ENCODE data around the gene GMEB2.
"Not testable (repeated sequence)": the region's sequence is repeated elsewhere in the genome, so short reads cannot be mapped to it uniquely, and the experiment has no call there.

The GMEB2 gene

DNA sequence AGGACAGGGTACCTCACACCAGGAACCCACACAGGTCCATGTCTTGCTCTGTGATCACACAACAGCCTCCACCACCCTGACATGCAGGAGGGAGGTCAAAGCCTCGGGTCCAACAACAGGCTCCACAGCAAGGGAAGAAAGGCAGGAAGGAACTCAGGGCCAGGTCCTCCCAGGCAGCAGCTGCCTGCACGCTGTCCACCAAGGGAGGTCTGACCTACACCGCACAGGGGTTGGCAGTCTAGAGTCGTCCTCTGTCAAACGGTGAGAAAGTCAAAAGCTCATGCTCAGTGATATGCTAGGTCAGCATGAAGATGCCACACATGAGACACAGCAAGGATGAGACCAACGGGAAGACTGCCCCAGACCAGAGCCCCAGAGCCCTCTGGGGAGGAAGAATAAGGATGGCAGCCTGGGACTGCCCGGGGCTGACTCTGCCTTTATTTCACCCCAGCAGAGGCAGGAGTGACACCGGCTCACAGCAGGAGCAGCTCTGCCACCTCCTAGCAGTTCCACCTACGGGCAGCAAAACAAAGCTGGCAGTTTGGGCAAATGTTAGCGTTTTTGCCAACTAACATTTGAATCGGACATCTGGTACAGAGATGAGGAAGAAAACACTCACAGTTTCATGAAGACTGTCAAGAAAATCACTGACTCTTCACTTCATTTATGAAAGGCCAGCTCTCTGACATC, 8.5 kb downstream of the GMEB2 start:
- Histone ChIP-seq H3K27ac (ENCODE audit: low read length) (no peak overlapping the region), H3K27me3 (ENCODE audit: insufficient read depth, low read length) (no peaks in the 10 kb centered on the region), H3K36me3 (ENCODE audit: insufficient read depth, low read depth, low read length) (peaks cover 34% of the 10 kb centered on the region), H3K4me1 (ENCODE audit: insufficient read depth, low read length) (no peaks in the 10 kb centered on the region), H3K9ac (ENCODE audit: low read depth, low read length) (no peak overlapping the region), H3K9me3 (ENCODE audit: insufficient read depth, low read depth, low read length) (peaks cover 10% of the 10 kb centered on the region; the same call in 1 of the 2 replicates), H3K4me3 (ENCODE audit: low read length) (no peak overlapping the region)

- no peak overlapping the region for H3K4me3 ChIP-seq (ENCODE audit: low read length)
These were observed 9.0 kb downstream of the GMEB2 start for GRCh38 chr20:63617876-63618265.

DNA sequence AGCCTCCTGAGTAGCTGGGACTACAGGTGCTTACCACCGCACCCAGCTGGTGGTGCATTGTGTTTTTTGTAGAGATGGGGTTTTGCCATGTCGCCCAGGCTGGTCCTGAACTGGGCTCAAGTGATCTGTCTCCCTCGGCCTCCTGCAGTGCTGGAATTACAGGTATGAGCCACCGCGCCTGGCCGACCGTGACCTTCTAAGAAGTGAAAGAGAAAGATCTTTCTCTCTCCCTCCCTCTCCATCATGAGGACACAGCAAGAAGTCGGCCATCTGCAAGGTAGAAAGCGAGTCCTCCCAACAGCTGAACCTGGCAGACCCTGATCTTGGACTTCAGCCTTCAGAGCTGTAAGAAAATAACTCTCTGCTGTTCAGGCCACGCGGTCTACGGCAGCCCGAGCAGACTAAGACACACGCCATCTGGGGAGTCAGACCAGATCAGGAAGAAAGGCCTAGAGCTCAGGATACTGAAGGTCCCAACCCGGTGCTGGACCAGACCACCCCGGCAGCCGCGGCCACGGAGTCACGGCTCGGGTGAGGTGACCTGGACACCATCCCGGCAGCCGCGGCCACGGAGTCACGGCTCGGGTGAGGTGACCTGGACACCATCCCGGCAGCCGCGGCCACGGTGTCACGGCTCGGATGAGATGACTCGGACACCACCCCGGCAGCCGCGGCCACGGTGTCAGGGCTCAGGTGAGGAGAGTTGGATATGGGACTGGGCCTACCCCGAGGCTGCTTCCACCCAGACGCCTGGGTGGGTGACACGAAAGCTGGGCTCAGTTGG, 9.6 kb downstream of the GMEB2 start:
- Histone ChIP-seq H3K36me3 (ENCODE audit: insufficient read depth, low read depth, low read length) (peaks cover 34% of the 10 kb centered on the region), H3K4me3 (ENCODE audit: low read length) (no peak overlapping the region), H3K9ac (ENCODE audit: low read depth, low read length) (no peak overlapping the region), H3K27ac (ENCODE audit: low read length) (no peak overlapping the region), H3K4me1 (ENCODE audit: insufficient read depth, low read length) (no peaks in the 10 kb centered on the region), H3K9me3 (ENCODE audit: insufficient read depth, low read depth, low read length) (peaks cover 10% of the 10 kb centered on the region; the same call in 1 of the 2 replicates), H3K27me3 (ENCODE audit: insufficient read depth, low read length) (no peaks in the 10 kb centered on the region)

More at GRCh38 chr20:63617876-63618265, 9.0 kb downstream of the GMEB2 start:
- Histone ChIP-seq H3K4me1 (ENCODE audit: insufficient read depth, low read length) (no peaks in the 10 kb centered on the region), H3K9me3 (ENCODE audit: insufficient read depth, low read depth, low read length) (peaks cover 10% of the 10 kb centered on the region; the same call in 1 of the 2 replicates), H3K36me3 (ENCODE audit: insufficient read depth, low read depth, low read length) (peaks cover 34% of the 10 kb centered on the region), H3K27me3 (ENCODE audit: insufficient read depth, low read length) (no peaks in the 10 kb centered on the region), H3K27ac (ENCODE audit: low read length) (no peak overlapping the region), H3K9ac (ENCODE audit: low read depth, low read length) (no peak overlapping the region)

GRCh38 chr20:63613863-63614594, 12.9 kb downstream of the GMEB2 start:
- not testable (repeated sequence) for H3K4me3 ChIP-seq (ENCODE audit: low read length); H3K27ac ChIP-seq (ENCODE audit: low read length); H3K9me3 ChIP-seq (ENCODE audit: insufficient read depth, low read depth, low read length); H3K27me3 ChIP-seq (ENCODE audit: insufficient read depth, low read length); H3K4me1 ChIP-seq (ENCODE audit: insufficient read depth, low read length); H3K9ac ChIP-seq (ENCODE audit: low read depth, low read length)
- peaks cover 34% of the 10 kb centered on the region for H3K36me3 ChIP-seq (ENCODE audit: insufficient read depth, low read depth, low read length)

DNA sequence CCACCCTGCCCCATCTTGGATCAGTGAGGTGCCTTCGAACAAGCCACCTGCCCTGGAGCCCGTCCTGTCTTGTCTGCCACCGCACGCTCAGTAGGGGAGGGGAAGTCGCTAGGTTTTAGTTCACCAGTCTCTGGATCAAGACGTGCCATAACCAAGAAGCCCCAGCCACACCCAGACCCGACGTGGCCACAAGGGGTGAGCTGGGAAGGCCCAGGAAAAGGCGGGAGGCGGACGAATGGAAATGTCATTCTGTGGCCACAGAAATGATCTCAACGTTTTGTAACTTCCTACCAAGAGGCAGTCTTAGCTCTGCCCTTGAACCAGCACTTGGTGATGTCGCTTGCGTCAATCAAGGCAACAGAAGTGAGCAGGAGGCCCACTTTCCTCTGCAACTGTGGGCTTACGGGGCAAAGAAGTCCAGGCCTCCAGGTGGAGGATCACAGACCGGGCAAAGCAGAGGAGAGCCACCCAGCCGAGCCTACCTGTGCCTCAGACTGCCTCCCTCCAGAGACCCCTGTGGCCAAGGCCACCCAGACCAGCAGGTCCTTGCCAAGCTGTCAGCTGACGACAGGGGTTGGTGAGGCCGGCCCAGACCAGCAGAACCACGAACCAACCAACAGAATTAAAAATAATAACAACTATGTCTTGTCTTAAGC, 14.5 kb downstream of the GMEB2 start:
- Histone ChIP-seq H3K27ac (ENCODE audit: low read length) (no peak overlapping the region), H3K9ac (ENCODE audit: low read depth, low read length) (no peak overlapping the region), H3K27me3 (ENCODE audit: insufficient read depth, low read length) (no peaks in the 10 kb centered on the region), H3K4me3 (ENCODE audit: low read length) (no peak overlapping the region), H3K9me3 (ENCODE audit: insufficient read depth, low read depth, low read length) (peaks cover 10% of the 10 kb centered on the region; the same call in 1 of the 2 replicates), H3K36me3 (ENCODE audit: insufficient read depth, low read depth, low read length) (peaks cover 21% of the 10 kb centered on the region), H3K4me1 (ENCODE audit: insufficient read depth, low read length) (no peaks in the 10 kb centered on the region)

GRCh38 chr20:63611646-63612045, 15.3 kb downstream of the GMEB2 start:
- H3K4me1 ChIP-seq (ENCODE audit: insufficient read depth, low read length) = no peaks in the 10 kb centered on the region
- no peak overlapping the region for H3K9ac ChIP-seq (ENCODE audit: low read depth, low read length)
- H3K9me3 ChIP-seq (ENCODE audit: insufficient read depth, low read depth, low read length) = peaks cover 10% of the 10 kb centered on the region; the same call in 1 of the 2 replicates
- no peaks in the 10 kb centered on the region for H3K27me3 ChIP-seq (ENCODE audit: insufficient read depth, low read length)
- peaks cover 14% of the 10 kb centered on the region for H3K36me3 ChIP-seq (ENCODE audit: insufficient read depth, low read depth, low read length)
- no peak overlapping the region for H3K4me3 ChIP-seq (ENCODE audit: low read length)
- H3K27ac ChIP-seq (ENCODE audit: low read length) = no peak overlapping the region

DNA sequence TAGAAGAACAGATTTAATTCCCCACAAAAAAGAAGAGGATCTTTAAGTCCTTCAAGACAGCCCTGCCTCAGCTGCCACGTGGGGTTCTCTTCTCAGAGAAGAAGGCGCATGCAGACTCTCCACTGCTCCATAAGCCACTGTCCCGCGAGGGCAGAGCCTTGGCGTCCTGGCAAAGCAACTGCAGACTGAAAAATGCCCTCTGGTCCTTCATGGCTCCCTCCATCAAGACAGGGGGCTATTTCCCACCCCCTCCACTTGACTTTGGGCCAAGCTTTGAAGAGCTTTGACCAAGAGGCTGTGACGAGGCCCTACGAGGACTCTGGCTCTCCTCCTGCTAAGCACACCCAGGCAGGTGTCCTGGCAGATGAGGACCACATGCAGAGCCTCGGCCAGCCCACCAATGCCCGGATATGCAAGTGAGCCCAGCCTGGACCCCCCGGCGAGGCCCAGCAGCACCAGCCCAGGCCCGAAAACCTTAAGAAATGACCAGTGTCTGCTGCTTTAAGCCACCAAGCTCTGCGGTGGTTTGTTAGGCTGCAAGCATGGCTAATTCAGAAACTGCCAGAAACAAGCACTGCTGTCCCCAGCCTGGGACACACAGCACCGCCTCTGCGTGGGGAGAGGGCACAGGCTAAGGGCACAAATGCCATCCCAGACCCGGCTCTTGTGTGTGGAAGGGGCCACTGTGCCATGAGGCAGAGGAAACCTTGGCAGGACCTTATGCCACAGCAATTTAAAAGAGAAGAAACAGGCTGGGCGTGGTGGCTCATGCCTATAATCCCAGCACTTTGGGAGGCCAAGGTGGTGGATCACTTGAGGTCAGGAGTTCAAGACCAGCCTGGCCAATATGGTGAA, 16.1 kb downstream of the GMEB2 start:
- H3K9me3 ChIP-seq (ENCODE audit: insufficient read depth, low read depth, low read length) = peaks cover 10% of the 10 kb centered on the region; the same call in 1 of the 2 replicates

GRCh38 chr20:63606686-63607085, 20.2 kb downstream of the GMEB2 start:
- H3K4me1 ChIP-seq (ENCODE audit: insufficient read depth, low read length) = no peaks in the 10 kb centered on the region
- H3K27me3 ChIP-seq (ENCODE audit: insufficient read depth, low read length) = no peaks in the 10 kb centered on the region
- H3K9ac ChIP-seq (ENCODE audit: low read depth, low read length) = no peak overlapping the region
- H3K4me3 ChIP-seq (ENCODE audit: low read length) = no peak overlapping the region
- no peak overlapping the region for H3K27ac ChIP-seq (ENCODE audit: low read length)
- H3K36me3 ChIP-seq (ENCODE audit: insufficient read depth, low read depth, low read length) = peaks cover 14% of the 10 kb centered on the region
- H3K9me3 ChIP-seq (ENCODE audit: insufficient read depth, low read depth, low read length) = no peaks in the 10 kb centered on the region

More for the DNA sequence above, 16.1 kb downstream of the GMEB2 start:
- Histone ChIP-seq H3K4me3 (ENCODE audit: low read length) (no peak overlapping the region), H3K27me3 (ENCODE audit: insufficient read depth, low read length) (no peaks in the 10 kb centered on the region), H3K36me3 (ENCODE audit: insufficient read depth, low read depth, low read length) (peaks cover 9% of the 10 kb centered on the region), H3K4me1 (ENCODE audit: insufficient read depth, low read length) (no peaks in the 10 kb centered on the region), H3K9ac (ENCODE audit: low read depth, low read length) (no peak overlapping the region), H3K27ac (ENCODE audit: low read length) (no peak overlapping the region)

DNA sequence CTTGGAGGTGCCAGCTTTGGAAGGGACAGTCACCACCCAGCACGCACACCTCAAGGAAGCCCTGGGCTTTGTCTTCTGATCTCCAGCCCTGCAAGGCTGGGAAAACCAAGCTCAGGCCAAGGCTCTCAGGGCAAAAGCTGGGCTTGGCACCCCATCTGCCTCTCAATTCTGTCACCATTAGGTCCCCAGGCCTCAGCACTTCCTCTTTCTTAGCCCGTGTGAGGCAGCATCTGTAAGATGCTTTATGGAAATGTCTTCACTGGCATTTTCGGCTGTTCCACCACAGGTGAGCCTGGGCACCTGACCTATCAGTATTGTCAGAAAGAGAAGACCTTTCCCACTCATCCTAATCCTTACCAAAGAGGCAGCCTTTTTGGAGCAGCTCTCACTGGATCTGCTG, 24.6 kb downstream of the GMEB2 start:
- H3K9ac ChIP-seq (ENCODE audit: low read depth, low read length) = no peak overlapping the region
- H3K27me3 ChIP-seq (ENCODE audit: insufficient read depth, low read length) = no peaks in the 10 kb centered on the region
- H3K27ac ChIP-seq (ENCODE audit: low read length) = no peak overlapping the region
- no peaks in the 10 kb centered on the region for H3K4me1 ChIP-seq (ENCODE audit: insufficient read depth, low read length)
- no peaks in the 10 kb centered on the region for H3K9me3 ChIP-seq (ENCODE audit: insufficient read depth, low read depth, low read length)
- H3K36me3 ChIP-seq (ENCODE audit: insufficient read depth, low read depth, low read length) = peaks cover 36% of the 10 kb centered on the region
- H3K4me3 ChIP-seq (ENCODE audit: low read length) = no peak overlapping the region

DNA sequence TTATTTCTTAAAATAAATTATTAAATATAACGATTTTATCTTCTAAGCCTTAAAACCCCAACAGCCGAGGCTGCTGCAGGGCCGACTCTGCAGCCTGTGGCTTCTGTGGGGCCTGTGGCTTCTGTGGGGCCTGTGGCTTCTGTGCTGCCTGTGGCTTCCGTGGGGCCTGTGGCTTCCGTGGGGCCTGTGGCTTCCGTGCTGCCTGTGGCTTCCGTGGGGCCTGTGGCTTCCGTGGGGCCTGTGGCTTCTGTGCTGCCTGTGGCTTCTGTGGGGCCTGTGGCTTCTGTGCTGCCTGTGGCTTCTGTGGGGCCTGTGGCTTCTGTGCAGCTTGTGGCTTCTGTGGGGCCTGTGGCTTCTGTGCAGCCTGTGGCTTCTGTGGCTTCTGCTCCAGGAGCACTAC, 25.2 kb downstream of the GMEB2 start:
- not testable (repeated sequence) for H3K4me1 ChIP-seq (ENCODE audit: insufficient read depth, low read length); H3K27me3 ChIP-seq (ENCODE audit: insufficient read depth, low read length); H3K4me3 ChIP-seq (ENCODE audit: low read length); H3K9me3 ChIP-seq (ENCODE audit: insufficient read depth, low read depth, low read length); H3K9ac ChIP-seq (ENCODE audit: low read depth, low read length); H3K27ac ChIP-seq (ENCODE audit: low read length)
- peaks cover 36% of the 10 kb centered on the region for H3K36me3 ChIP-seq (ENCODE audit: insufficient read depth, low read depth, low read length)
